Heart left ventricle (tissue), 13 donors: ENCODE results near the gene MICAL2.

ENCODE experiments used
- CTCF ChIP-seq, 12 donors: fragments of 200-600 bp; sonication (generic) in 4 of 12; IDR thresholded peaks; one replicate each; pipeline versions ENCODE4 v1.5.0 to v1.8.0; 2018 to 2022; ENCODE audit warnings: antibody characterized with exemption in 12 of 12, mild to moderate bottlenecking in 5 of 12
- POLR2A ChIP-seq, 2 donors: fragments of 450-650 bp; IDR thresholded peaks; one replicate each; pipeline ENCODE4 v1.6.1; 2017; ENCODE audit warnings: antibody characterized with exemption in 2 of 2, mild to moderate bottlenecking in 2 of 2, moderate library complexity in 2 of 2
- donor health status: ischemic (EF 13 %, LVEDD 7.1; RV severe dilation, severe dysfunction).
- donor health status: DM: no; HTN: yes; CAD: no.
- donor health status: DM: no; HTN: no; CAD: no.
- donor health status: ischemic (EF 25% LVEDD 6.9; RV normal size, moderate dysfunction).
- donor health status: ischemic (EF 25% LVEDD 5.7; RV mildly dilated, moderate dysfunction).
- donor health status: ischemic (EF 35%, LVEDD 5.7; RV mildly dilated, moderate dysfunction).
- donor health status: nonischemic (EF 11% LVEDD 7.7; RV severe dilation, severe dysfunction).
- donor health status: DM: yes; HTN: yes; CAD: no.
- donor health status: PGD.
- donor health status: ischemic (EF 29% LVEDD 5.4; RV normal size, mild dysfunction).
- donor health status: nonischemic (EF 23%, LVEDD 6.1; RV moderate dilation, normal function).

- TF ChIP-seq POLR2A (IDR thresholded peaks at IDR 0.05) (no peak), CTCF (IDR thresholded peaks at IDR 0.05) (no peak)
Measured at GRCh38 chr11:12143461-12144258, 33.3 kb downstream of the MICAL2 start.
